Thyroid gland (tissue), 4 donors: ENCODE results near the gene CCDC170. TPM values are rescaled to one million over a fixed set of nuclear protein-coding genes. Genes with fewer than 3 reads are reported as not detected.

ENCODE experiments used
- DNase-seq, 2 donors: peaks; one replicate each; pipeline ENCODE4 v3.0.0-alpha.2; 2019
- H3K27ac ChIP-seq, 3 donors: fragments of 200-600 bp; sonication (generic); 1 replicate in 2 of 3; 2 replicates in 1 of 3; pipeline ENCODE4 v1.5.1; 2016 to 2019; ENCODE audit warnings: mild to moderate bottlenecking in 1 of 3, moderate library complexity in 1 of 3
- H3K27me3 ChIP-seq: fragments of 200-600 bp; sonication (generic); one replicate; pipeline ENCODE4 v1.5.1; 2019
- H3K36me3 ChIP-seq, 2 donors: fragments of 200-600 bp; sonication (generic); one replicate each; pipeline ENCODE4 v1.5.1; 2016 to 2019
- H3K4me1 ChIP-seq, 2 donors: fragments of 200-600 bp; sonication (generic); one replicate each; pipeline ENCODE4 v1.5.1; 2017 to 2019
- H3K4me3 ChIP-seq, 3 donors: fragments of 200-600 bp; sonication (generic); replicated peaks in 1 of 3; 1 replicate in 2 of 3; 2 replicates in 1 of 3; pipeline ENCODE4 v1.5.1; 2016; ENCODE audit warnings: mild to moderate bottlenecking in 1 of 3
- H3K9me3 ChIP-seq: fragments of 200-600 bp; sonication (generic); one replicate; pipeline ENCODE4 v1.5.1; 2017
- CTCF ChIP-seq, 6 experiments: fragments of 200-600 bp in 3 of 6; fragments of 450-650 bp in 3 of 6; sonication (generic) in 3 of 6; IDR thresholded peaks; one replicate each; pipeline ENCODE4 v1.5.1; 2016 to 2019; ENCODE audit warnings: antibody characterized with exemption in 6 of 6, mild to moderate bottlenecking in 2 of 6, inconsistent platforms in 1 of 6, moderate library complexity in 1 of 6
- POLR2A ChIP-seq, 2 donors: fragments of 450-650 bp; IDR thresholded peaks; one replicate each; pipeline ENCODE4 v1.6.1; 2017; ENCODE audit warnings: antibody characterized with exemption in 2 of 2, mild to moderate bottlenecking in 2 of 2, moderate library complexity in 1 of 2
- WGBS, 2 donors: methylation state at CpG; one replicate each; pipeline ENCODE4 v1.1.5; 2017; 5-methylcytosine and 5-hydroxymethylcytosine counted together
- intact Hi-C: fragments of 100-400 bp; cut with DNase I; formaldehyde crosslinking; loops from one replicate; pipeline ENCODE4 v1.15.1; 2023
- total RNA-seq, 4 donors: library from RNA; depleted of rRNA; stranded (reverse); fragments of >200 nt; gene quantifications; one replicate each; pipeline ENCODE4 v1.2.3, GENCODE V29; 2016

Gene CCDC170
- total RNA-seq, 4 donors from 2014 or later: 3.4 to 6.9 (median 4.2) TPM

DNA sequence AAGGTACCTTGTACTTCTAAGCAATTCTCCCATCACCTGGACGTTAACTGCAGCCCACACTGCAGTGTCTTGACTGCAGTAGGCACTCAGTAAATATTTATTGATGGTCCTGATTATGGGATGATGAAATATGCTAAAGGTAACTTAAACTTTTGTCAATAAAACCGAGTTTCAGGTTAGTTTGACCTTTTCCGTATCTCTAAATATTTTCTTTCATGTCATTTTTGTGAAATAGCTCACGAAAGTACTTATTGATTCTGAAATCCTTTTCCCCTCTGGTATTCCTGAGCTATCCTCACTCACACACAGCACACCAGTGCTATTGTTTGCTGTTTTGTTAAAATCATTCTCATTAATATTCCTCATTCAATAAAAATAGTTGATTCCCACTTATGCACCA is 164.3 kb downstream of the CCDC170 start:
- WGBS, 2 donors: 82 to 86% methylated on average over 4 of the region's 4 CpGs
- Histone ChIP-seq H3K9me3 (no peaks in the 10 kb centered on the region), H3K27ac (no peak overlapping the region), H3K4me1 (peaks cover 10 to 17% of the 10 kb centered on the region in 2 donors), H3K4me3 (no peak overlapping the region), H3K27me3 (no peaks in the 10 kb centered on the region), H3K36me3 (no peaks in the 10 kb centered on the region)
- intact Hi-C loops: no loop called here
- TF ChIP-seq CTCF (IDR thresholded peaks at IDR 0.05) (no peak), POLR2A (IDR thresholded peaks at IDR 0.05) (no peak)
- no peak for DNase-seq

DNA sequence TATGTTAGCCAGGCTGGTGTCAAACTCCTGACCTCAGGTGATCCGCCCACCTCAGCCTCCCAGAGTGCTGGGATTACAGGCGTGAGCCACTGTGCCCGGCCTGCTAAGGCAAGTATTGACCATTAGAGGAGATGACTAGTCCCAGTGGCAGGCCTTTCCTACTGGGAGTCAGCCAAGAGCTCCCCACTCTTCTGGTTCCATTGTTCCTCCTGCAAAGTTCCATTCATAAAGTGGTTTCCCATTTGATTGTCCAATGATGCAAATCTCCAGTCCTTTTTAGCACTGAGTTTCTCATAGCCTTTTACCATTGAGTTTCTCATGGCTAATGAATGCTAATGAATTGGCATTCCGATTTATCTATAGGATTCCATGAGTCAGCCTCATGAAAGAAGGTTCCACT is 165.4 kb downstream of the CCDC170 start:
- no peak overlapping the region for H3K4me3 ChIP-seq
- H3K27me3 ChIP-seq: no peaks in the 10 kb centered on the region
- intact Hi-C loops: no loop called here
- no peak overlapping the region for H3K27ac ChIP-seq
- H3K9me3 ChIP-seq: no peaks in the 10 kb centered on the region
- DNase-seq: no peak
- WGBS, 2 donors: 84 to 94% methylated on average over 4 of the region's 4 CpGs
- no peaks in the 10 kb centered on the region for H3K36me3 ChIP-seq
- TF ChIP-seq CTCF (IDR thresholded peaks at IDR 0.05): no peak
- TF ChIP-seq POLR2A (IDR thresholded peaks at IDR 0.05): no peak
- peaks cover 20 to 28% of the 10 kb centered on the region in 2 donors for H3K4me1 ChIP-seq

GRCh38 chr6:151661509-151661908 is 167.7 kb downstream of the CCDC170 start:
- Histone ChIP-seq H3K36me3 (no peaks in the 10 kb centered on the region), H3K9me3 (no peaks in the 10 kb centered on the region), H3K27ac (no peak overlapping the region), H3K27me3 (no peaks in the 10 kb centered on the region), H3K4me3 (no peak overlapping the region), H3K4me1 (peaks cover 38 to 39% of the 10 kb centered on the region in 2 donors)
- WGBS, 2 donors: 92 to 96% methylated on average over 3 of the region's 3 CpGs
- TF ChIP-seq CTCF (IDR thresholded peaks at IDR 0.05) (no peak), POLR2A (IDR thresholded peaks at IDR 0.05) (no peak)
- DNase-seq: no peak
- intact Hi-C loops: no loop called here

GRCh38 chr6:151661928-151662327 is 168.1 kb downstream of the CCDC170 start:
- DNase-seq: no peak
- no peaks in the 10 kb centered on the region for H3K27me3 ChIP-seq
- no peak for TF ChIP-seq CTCF (IDR thresholded peaks at IDR 0.05)
- no peak for TF ChIP-seq POLR2A (IDR thresholded peaks at IDR 0.05)
- intact Hi-C loops: no loop called here
- no peaks in the 10 kb centered on the region for H3K36me3 ChIP-seq
- H3K4me3 ChIP-seq: no peak overlapping the region
- H3K27ac ChIP-seq: peak overlapping the region; percentile 22 to 77 (median 58)
- 64% methylated on average over 4 of the region's 4 CpGs for WGBS, 2 donors
- H3K9me3 ChIP-seq: no peaks in the 10 kb centered on the region
- peaks cover 40 to 42% of the 10 kb centered on the region in 2 donors for H3K4me1 ChIP-seq

DNA sequence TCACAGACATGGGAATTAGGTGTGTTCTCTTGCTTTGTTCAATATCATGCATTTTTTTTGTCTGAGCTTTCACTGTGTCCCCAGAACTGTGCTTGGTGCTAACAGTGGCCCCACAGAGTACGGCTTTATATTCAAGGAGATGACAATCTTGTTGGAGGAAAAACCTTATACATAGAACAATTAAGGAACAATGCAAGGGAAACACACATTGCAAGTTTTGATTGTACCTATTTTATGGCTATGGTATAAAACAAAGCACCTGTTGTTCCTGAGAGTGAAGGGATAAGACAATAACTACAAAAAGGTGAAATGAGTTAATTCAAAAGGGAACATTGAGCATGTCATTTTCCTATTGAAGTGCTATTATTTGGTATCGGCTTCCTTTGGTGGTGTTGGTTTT is 169.7 kb downstream of the CCDC170 start:
- Histone ChIP-seq H3K4me3 (no peak overlapping the region), H3K9me3 (no peaks in the 10 kb centered on the region), H3K27ac (peak overlapping the region; percentile 58 to 77 (median 73)), H3K27me3 (no peaks in the 10 kb centered on the region), H3K36me3 (no peaks in the 10 kb centered on the region), H3K4me1 (peaks cover 55 to 57% of the 10 kb centered on the region in 2 donors)
- 54 to 79% methylated on average over 2 of the region's 2 CpGs for WGBS, 2 donors
- no peak for TF ChIP-seq CTCF (IDR thresholded peaks at IDR 0.05)
- no peak for TF ChIP-seq POLR2A (IDR thresholded peaks at IDR 0.05)
- no peak for DNase-seq
- intact Hi-C loops: no loop called here
